GM23338 (cell line): ENCODE data around the gene LMO7. TPM values are rescaled to one million over a fixed set of nuclear protein-coding genes. Genes with fewer than 3 reads are reported as not detected.

Experiments used
- ATAC-seq: fragments of 200-7000 bp; cut with Tn5 transposase; 3 replicates; pipeline ENCODE4 v1.9.1; 2020
- DNase-seq: peaks from one replicate; pipeline ENCODE4 v3.0.0-alpha.2; 2015; ENCODE audit warnings: low spot score
- H2AFZ ChIP-seq: fragments of 200-600 bp; sonication (generic); 2 replicates; pipeline ENCODE4 v1.8.0; 2016; ENCODE audit warnings: antibody characterized with exemption, mild to moderate bottlenecking, moderate library complexity
- H3F3A ChIP-seq: fragments of 200-600 bp; sonication (generic); replicated peaks from 2 replicates; pipeline ENCODE4 v1.8.0; 2017; ENCODE audit warnings: antibody characterized with exemption, mixed run types, low read depth
- H3K27ac ChIP-seq: fragments of 200-600 bp; sonication (generic); 2 replicates; pipeline ENCODE4 v1.6.1; 2016; ENCODE audit warnings: low read depth
- H3K27me3 ChIP-seq: fragments of 200-600 bp; sonication (generic); 2 replicates; pipeline ENCODE4 v1.8.0; 2016; ENCODE audit warnings: mild to moderate bottlenecking, mixed run types, moderate library complexity; ENCODE audit not compliant: insufficient read depth
- H3K36me3 ChIP-seq: fragments of 200-600 bp; sonication (generic); 2 replicates; pipeline ENCODE4 v1.8.0; 2016; ENCODE audit warnings: mild to moderate bottlenecking; ENCODE audit not compliant: insufficient read depth
- H3K4me1 ChIP-seq: fragments of 200-600 bp; sonication (generic); 2 replicates; pipeline ENCODE4 v1.8.0; 2016; ENCODE audit warnings: mild to moderate bottlenecking, moderate library complexity; ENCODE audit not compliant: insufficient read depth
- H3K4me2 ChIP-seq: fragments of 200-600 bp; sonication (generic); 2 replicates; pipeline ENCODE4 v1.7.1; 2017; ENCODE audit warnings: mixed run types
- H3K4me3 ChIP-seq: fragments of 200-600 bp; sonication (generic); 2 replicates; pipeline ENCODE4 v1.6.1; 2016; ENCODE audit warnings: mixed run types
- H3K79me2 ChIP-seq: fragments of 200-600 bp; sonication (generic); replicated peaks from 2 replicates; pipeline ENCODE4 v1.8.0; 2017; ENCODE audit warnings: mild to moderate bottlenecking; ENCODE audit not compliant: insufficient read depth
- H3K9me2 ChIP-seq: fragments of 200-600 bp; sonication (generic); 2 replicates; pipeline ENCODE4 v1.8.0; 2017; ENCODE audit not compliant: insufficient read depth
- H4K20me1 ChIP-seq: fragments of 200-600 bp; sonication (generic); replicated peaks from 2 replicates; pipeline ENCODE4 v1.8.0; 2017; ENCODE audit warnings: mild to moderate bottlenecking; ENCODE audit not compliant: insufficient read depth
- H3K27ac Mint-ChIP-seq: 2 replicates; pipeline ENCODE4 v1.8.0; 2020; ENCODE audit warnings: inconsistent platforms, mild to moderate bottlenecking, moderate library complexity, mixed read lengths
- H3K27me3 Mint-ChIP-seq: 3 replicates; pipeline ENCODE4 v1.8.0; 2022; ENCODE audit warnings: low read depth, mild to moderate bottlenecking, moderate library complexity, mixed read lengths, inconsistent platforms; ENCODE audit not compliant: insufficient read depth, poor library complexity
- H3K36me3 Mint-ChIP-seq: 3 replicates; pipeline ENCODE4 v1.8.0; 2021; ENCODE audit warnings: low read depth, mild to moderate bottlenecking, inconsistent platforms, moderate library complexity, mixed read lengths
- H3K4me1 Mint-ChIP-seq: 3 replicates; pipeline ENCODE4 v1.8.0; 2020; ENCODE audit warnings: mild to moderate bottlenecking, inconsistent platforms, mixed read lengths
- H3K4me3 Mint-ChIP-seq: 3 replicates; pipeline ENCODE4 v1.8.0; 2021; ENCODE audit warnings: moderate library complexity, mild to moderate bottlenecking, inconsistent platforms, mixed read lengths
- H3K9me3 Mint-ChIP-seq: 3 replicates; pipeline ENCODE4 v1.8.0; 2020; ENCODE audit warnings: moderate library complexity, mild to moderate bottlenecking, inconsistent platforms, mixed read lengths
- CREB1 ChIP-seq: fragments of 250-450 bp; sonication (Bioruptor Pico); IDR thresholded peaks from 2 replicates; pipeline ENCODE4 v1.5.0; 2020; ENCODE audit warnings: low read depth, mild to moderate bottlenecking, moderate library complexity
- ETS1 ChIP-seq: IDR thresholded peaks from 2 replicates; pipeline ENCODE4 v1.6.1; 2016; ENCODE audit warnings: antibody characterized with exemption
- EZH2 ChIP-seq: fragments of 200-600 bp; sonication (generic); IDR thresholded peaks from one replicate; pipeline ENCODE4 v1.8.0; 2017; ENCODE audit warnings: antibody characterized with exemption, mild to moderate bottlenecking, low read depth; ENCODE audit not compliant: unreplicated experiment
- EZH2phosphoT487 ChIP-seq: fragments of 200-600 bp; sonication (generic); IDR thresholded peaks from one replicate; pipeline ENCODE4 v1.8.1; 2018; ENCODE audit warnings: antibody characterized with exemption; ENCODE audit not compliant: unreplicated experiment
- JUNB ChIP-seq: IDR thresholded peaks from one replicate; pipeline ENCODE4 v1.6.1; 2016; ENCODE audit warnings: antibody characterized with exemption; ENCODE audit not compliant: unreplicated experiment
- NANOG ChIP-seq: IDR thresholded peaks from 2 replicates; pipeline ENCODE4 v1.6.1; 2016; ENCODE audit warnings: antibody characterized with exemption, borderline replicate concordance
- POLR2AphosphoS5 ChIP-seq: IDR thresholded peaks from 2 replicates; pipeline ENCODE4 v1.6.1; 2016; ENCODE audit warnings: antibody characterized with exemption, low read depth
- REST ChIP-seq: IDR thresholded peaks from one replicate; pipeline ENCODE4 v1.6.1; 2018; ENCODE audit warnings: antibody characterized with exemption; ENCODE audit not compliant: unreplicated experiment
- STAT1 ChIP-seq: IDR thresholded peaks from one replicate; pipeline ENCODE4 v1.6.1; 2016; ENCODE audit warnings: antibody characterized with exemption; ENCODE audit not compliant: unreplicated experiment
- ZNF114 ChIP-seq: fragments of 250-450 bp; sonication (Bioruptor Pico); IDR thresholded peaks from 2 replicates; pipeline ENCODE4 v1.5.0; 2020; ENCODE audit warnings: mild to moderate bottlenecking, moderate library complexity
- ZNF331 ChIP-seq: fragments of 250-450 bp; sonication (Bioruptor Pico); IDR thresholded peaks from 2 replicates; pipeline ENCODE4 v1.5.0; 2020; ENCODE audit warnings: low read depth, mild to moderate bottlenecking, moderate library complexity
- polyA plus RNA-seq: library from polyadenylated mRNA; unstranded; fragments of >200 nt; fragmentation: Nextera tagmentation; extraction: Ambion mirVana; gene quantifications from 2 replicates; pipeline ENCODE4 v1.2.1, GENCODE V29; 2016
- total RNA-seq: library from RNA; depleted of rRNA; stranded (reverse); fragments of >200 nt; shearing (Covaris generic); gene quantifications from 2 replicates; pipeline ENCODE4 v1.2.3, GENCODE V29; 2014
- TF ChIP-seq, protein P1 (sequence below), 2 experiments: fragments of 200-600 bp in 1 of 2; sonication (generic) in 1 of 2; conservative IDR thresholded peaks; 2 replicates each; pipeline versions ENCODE4 v1.5.1 to v1.6.1; 2016 to 2017; ENCODE audit warnings: antibody characterized with exemption in 2 of 2, low read depth in 2 of 2, mild to moderate bottlenecking in 2 of 2, moderate library complexity in 1 of 2
- TF ChIP-seq, protein P2 (sequence below): fragments of 250-450 bp; sonication (Bioruptor Pico); IDR thresholded peaks from 2 replicates; pipeline ENCODE4 v1.5.0; 2020; ENCODE audit warnings: mild to moderate bottlenecking, moderate library complexity

The LMO7 gene
- total and polyA plus RNA-seq, 2 experiments from 2014 or later, result 22.3 to 26.9 TPM

DNA sequence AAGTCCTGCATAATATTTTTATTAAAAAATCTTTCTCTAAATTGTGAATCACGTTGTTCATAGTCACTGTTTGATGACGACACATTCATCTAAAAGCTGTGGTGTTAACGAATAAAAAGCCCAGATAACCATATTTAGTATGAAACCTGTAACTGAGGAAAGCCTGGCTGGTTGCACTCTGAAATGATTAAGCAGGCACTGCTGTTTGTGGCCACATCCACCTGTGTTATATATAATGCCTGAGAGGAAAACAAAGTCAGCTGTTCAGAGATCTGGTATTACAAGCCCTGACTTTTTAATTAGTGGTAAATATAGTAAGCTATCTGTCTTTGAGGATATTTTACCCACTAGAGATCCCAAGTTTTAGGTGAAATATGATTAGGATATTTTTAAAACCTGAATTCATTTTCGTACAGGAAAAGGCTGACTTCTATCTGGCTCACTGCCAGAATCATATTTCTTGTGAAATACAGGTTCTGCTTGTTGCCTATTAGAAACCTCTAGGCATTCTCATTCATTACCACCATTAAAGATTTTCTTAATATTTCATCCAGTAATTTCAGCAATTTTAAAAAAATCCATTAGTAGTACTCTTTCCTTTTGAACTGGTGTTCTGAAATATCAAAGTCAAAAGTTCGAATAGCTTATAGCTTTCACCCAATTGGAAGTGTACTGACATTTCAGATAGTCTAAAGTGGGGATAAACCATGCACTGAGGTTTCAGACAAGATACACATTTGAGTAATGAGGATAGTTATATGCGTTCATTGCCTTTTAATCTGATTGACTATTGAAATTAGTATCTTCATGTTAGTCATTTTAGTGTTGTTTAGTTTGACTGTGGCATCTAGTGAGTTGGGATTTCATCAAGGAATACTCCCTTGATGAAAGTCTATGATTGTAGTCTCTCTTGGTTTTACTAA is 79.7 kb downstream of the LMO7 start:
- Histone ChIP-seq H4K20me1 (no peaks in the 10 kb centered on the region), H3K4me2 (no peak overlapping the region), H3K4me3 (no peak overlapping the region), H2AFZ (no peak overlapping the region), H3K36me3 (no peaks in the 10 kb centered on the region), H3F3A (no peaks in the 10 kb centered on the region), H3K27me3 (no peaks in the 10 kb centered on the region), H3K27ac (no peak overlapping the region), H3K4me1 (no peaks in the 10 kb centered on the region), H3K9me2 (no peaks in the 10 kb centered on the region), H3K79me2 (no peaks in the 10 kb centered on the region; the same call in 1 of the 2 replicates)
- H3K27ac Mint-ChIP-seq, result no peak overlapping the region
- TF ChIP-seq JUNB (no peak), ZNF114 (CRISPR knock-in tag) (no peak), STAT1 (no peak), ZNF331 (CRISPR knock-in tag) (no peak), NANOG (no peak), ETS1 (no peak), POLR2AphosphoS5 (no peak), EZH2 (no peak), EZH2phosphoT487 (no peak), REST (no peak), CREB1 (CRISPR knock-in tag) (no peak)
- TF ChIP-seq, protein P1, sequence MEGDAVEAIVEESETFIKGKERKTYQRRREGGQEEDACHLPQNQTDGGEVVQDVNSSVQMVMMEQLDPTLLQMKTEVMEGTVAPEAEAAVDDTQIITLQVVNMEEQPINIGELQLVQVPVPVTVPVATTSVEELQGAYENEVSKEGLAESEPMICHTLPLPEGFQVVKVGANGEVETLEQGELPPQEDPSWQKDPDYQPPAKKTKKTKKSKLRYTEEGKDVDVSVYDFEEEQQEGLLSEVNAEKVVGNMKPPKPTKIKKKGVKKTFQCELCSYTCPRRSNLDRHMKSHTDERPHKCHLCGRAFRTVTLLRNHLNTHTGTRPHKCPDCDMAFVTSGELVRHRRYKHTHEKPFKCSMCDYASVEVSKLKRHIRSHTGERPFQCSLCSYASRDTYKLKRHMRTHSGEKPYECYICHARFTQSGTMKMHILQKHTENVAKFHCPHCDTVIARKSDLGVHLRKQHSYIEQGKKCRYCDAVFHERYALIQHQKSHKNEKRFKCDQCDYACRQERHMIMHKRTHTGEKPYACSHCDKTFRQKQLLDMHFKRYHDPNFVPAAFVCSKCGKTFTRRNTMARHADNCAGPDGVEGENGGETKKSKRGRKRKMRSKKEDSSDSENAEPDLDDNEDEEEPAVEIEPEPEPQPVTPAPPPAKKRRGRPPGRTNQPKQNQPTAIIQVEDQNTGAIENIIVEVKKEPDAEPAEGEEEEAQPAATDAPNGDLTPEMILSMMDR (conservative IDR thresholded peaks at IDR 0.05; ENCODE audit: low read depth in 2 of 2), result no peak
- TF ChIP-seq, protein P2, sequence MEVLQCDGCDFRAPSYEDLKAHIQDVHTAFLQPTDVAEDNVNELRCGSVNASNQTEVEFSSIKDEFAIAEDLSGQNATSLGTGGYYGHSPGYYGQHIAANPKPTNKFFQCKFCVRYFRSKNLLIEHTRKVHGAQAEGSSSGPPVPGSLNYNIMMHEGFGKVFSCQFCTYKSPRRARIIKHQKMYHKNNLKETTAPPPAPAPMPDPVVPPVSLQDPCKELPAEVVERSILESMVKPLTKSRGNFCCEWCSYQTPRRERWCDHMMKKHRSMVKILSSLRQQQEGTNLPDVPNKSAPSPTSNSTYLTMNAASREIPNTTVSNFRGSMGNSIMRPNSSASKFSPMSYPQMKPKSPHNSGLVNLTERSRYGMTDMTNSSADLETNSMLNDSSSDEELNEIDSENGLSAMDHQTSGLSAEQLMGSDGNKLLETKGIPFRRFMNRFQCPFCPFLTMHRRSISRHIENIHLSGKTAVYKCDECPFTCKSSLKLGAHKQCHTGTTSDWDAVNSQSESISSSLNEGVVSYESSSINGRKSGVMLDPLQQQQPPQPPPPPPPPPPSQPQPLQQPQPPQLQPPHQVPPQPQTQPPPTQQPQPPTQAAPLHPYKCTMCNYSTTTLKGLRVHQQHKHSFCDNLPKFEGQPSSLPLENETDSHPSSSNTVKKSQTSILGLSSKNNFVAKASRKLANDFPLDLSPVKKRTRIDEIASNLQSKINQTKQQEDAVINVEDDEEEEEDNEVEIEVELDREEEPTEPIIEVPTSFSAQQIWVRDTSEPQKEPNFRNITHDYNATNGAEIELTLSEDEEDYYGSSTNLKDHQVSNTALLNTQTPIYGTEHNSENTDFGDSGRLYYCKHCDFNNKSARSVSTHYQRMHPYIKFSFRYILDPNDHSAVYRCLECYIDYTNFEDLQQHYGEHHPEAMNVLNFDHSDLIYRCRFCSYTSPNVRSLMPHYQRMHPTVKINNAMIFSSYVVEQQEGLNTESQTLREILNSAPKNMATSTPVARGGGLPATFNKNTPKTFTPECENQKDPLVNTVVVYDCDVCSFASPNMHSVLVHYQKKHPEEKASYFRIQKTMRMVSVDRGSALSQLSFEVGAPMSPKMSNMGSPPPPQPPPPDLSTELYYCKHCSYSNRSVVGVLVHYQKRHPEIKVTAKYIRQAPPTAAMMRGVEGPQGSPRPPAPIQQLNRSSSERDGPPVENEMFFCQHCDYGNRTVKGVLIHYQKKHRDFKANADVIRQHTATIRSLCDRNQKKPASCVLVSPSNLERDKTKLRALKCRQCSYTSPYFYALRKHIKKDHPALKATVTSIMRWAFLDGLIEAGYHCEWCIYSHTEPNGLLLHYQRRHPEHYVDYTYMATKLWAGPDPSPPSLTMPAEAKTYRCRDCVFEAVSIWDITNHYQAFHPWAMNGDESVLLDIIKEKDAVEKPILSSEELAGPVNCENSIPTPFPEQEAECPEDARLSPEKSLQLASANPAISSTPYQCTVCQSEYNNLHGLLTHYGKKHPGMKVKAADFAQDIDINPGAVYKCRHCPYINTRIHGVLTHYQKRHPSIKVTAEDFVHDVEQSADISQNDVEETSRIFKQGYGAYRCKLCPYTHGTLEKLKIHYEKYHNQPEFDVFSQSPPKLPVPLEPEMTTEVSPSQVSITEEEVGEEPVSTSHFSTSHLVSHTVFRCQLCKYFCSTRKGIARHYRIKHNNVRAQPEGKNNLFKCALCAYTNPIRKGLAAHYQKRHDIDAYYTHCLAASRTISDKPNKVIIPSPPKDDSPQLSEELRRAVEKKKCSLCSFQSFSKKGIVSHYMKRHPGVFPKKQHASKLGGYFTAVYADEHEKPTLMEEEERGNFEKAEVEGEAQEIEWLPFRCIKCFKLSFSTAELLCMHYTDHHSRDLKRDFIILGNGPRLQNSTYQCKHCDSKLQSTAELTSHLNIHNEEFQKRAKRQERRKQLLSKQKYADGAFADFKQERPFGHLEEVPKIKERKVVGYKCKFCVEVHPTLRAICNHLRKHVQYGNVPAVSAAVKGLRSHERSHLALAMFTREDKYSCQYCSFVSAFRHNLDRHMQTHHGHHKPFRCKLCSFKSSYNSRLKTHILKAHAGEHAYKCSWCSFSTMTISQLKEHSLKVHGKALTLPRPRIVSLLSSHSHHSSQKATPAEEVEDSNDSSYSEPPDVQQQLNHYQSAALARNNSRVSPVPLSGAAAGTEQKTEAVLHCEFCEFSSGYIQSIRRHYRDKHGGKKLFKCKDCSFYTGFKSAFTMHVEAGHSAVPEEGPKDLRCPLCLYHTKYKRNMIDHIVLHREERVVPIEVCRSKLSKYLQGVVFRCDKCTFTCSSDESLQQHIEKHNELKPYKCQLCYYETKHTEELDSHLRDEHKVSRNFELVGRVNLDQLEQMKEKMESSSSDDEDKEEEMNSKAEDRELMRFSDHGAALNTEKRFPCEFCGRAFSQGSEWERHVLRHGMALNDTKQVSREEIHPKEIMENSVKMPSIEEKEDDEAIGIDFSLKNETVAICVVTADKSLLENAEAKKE, result no peak
- DNase-seq (no peak), ATAC-seq (no peak)
- H3K27me3 Mint-ChIP-seq, result no peaks in the 10 kb centered on the region
- peaks cover 12% of the 10 kb centered on the region; the same call in 2 of the 3 replicates for H3K36me3 Mint-ChIP-seq
- peaks cover 7% of the 10 kb centered on the region; the same call in 1 of the 3 replicates for H3K4me1 Mint-ChIP-seq
- H3K4me3 Mint-ChIP-seq, result no peak overlapping the region
- no peaks in the 10 kb centered on the region for H3K9me3 Mint-ChIP-seq
